HG03354 (cell line): ENCODE data around the gene HPX.
"Not testable (repeated sequence)": the region's sequence is repeated elsewhere in the genome, so short reads cannot be mapped to it uniquely, and the experiment has no call there.

Experiments used
- ATAC-seq: cut with Tn5 transposase; IDR thresholded peaks from one replicate; pipeline ENCODE4 v1.9.1; 2021; ENCODE audit warnings: mild to moderate bottlenecking; ENCODE audit not compliant: unreplicated experiment, poor library complexity, severe bottlenecking

HPX gene

DNA sequence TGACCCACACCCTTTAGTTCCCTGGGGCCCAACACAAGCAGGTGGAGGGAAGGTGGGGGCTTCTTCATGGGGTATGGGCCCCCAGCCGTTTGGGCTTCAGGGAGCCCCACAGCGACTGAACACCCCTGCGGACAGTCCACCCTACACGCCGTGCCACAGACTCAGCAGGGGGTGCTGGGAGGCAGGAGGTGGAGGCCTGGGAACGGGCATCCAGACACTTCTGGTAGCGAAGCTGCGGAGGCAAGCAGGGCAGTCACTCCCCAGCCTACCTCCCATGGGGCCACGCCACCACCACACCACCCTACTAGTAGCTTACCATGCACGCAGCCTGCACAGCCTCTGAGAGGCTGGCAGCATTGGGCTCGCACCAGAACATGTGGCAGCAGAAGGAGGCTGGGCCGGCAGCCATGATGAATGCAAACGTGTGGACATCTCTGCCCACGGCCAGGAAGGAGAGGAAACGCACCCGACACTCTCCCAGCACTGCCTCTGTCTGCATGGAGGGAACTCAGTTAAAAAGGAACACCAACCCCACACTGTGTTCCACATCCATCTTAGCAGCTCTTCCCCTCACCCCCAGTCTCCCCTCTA, 45.2 kb downstream of the HPX start:
- no peak for ATAC-seq

DNA sequence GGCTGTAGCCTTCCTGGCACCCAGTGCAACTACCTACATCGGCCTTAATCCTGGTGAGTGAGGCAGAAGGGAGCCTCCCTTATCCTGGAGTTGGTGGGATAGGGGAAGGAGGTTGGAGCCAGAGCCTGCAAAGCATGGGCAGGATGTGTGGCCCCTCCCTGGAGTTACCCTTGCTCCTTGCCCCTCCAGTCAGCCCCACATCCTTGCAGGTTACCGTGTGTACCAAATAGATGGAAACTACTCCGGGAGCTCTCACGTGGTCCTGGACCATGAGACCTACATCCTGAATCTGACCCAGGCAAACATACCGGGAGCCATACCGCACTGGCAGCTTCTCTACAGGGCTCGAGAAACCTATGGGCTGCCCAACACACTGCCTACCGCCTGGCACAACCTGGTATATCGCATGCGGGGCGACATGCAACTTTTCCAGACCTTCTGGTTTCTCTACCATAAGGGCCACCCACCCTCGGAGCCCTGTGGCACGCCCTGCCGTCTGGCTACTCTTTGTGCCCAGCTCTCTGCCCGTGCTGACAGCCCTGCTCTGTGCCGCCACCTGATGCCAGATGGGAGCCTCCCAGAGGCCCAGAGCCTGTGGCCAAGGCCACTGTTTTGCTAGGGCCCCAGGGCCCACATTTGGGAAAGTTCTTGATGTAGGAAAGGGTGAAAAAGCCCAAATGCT, 46.7 kb downstream of the HPX start:
- ATAC-seq: no peak

DNA sequence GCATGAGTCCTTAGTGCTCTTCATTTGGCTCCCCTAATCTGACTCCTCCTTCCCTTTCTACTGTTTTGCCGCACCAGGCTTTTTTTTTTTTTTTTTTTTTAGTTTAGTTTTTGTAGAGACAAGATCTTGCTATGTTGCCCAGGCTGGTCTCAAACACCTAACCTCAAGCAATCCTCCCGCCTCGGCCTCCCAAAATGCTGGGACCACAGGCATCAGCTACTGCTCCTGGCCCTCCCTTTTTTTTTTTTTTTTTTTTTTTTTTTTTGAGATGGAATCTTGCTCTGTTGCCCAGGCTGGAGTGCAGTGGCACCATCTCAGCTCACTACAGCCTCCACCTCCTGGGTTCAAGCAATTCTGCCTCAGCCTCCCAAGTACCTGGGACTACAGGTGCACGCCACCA, 48.5 kb downstream of the HPX start:
- not testable (repeated sequence) for ATAC-seq

DNA sequence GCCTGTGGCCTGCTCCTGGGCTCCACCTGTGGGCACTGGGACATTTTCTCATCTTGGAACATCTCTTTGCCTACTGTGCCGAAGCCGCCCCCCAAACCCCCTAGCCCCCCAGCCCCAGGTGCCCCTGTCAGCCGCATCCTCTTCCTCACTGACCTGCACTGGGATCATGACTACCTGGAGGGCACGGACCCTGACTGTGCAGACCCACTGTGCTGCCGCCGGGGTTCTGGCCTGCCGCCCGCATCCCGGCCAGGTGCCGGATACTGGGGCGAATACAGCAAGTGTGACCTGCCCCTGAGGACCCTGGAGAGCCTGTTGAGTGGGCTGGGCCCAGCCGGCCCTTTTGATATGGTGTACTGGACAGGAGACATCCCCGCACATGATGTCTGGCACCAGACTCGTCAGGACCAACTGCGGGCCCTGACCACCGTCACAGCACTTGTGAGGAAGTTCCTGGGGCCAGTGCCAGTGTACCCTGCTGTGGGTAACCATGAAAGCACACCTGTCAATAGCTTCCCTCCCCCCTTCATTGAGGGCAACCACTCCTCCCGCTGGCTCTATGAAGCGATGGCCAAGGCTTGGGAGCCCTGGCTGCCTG, 49.2 kb downstream of the HPX start:
- ATAC-seq: no peak

DNA sequence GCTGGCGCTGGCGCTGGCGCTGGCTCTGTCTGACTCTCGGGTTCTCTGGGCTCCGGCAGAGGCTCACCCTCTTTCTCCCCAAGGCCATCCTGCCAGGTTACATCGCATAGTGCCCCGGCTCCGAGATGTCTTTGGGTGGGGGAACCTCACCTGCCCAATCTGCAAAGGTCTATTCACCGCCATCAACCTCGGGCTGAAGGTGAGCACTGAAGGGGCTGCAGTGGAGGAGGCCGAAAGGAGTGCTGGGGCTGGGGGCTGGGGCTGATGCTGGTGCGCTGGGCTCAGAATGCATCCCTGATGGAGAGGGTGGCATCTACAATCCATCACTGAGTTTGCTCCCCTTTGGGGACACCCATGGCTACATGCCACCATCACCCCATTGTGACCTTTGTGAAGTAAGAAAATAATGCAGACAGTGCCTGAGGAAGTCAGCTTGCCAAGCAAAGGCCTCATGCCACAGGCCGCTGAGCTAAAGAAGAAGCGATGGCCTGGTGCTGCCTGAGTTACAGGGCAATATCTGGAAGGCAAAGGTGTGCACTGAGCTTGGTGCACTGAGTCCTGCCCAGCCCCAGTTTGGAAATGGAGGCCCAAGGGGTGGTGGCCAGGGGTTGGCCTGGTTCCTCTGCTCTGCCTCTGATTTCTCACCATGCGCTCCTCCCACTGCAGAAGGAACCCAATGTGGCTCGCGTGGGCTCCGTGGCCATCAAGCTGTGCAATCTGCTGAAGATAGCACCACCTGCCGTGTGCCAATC, 49.9 kb downstream of the HPX start:
- ATAC-seq: peak; percentile 13

DNA sequence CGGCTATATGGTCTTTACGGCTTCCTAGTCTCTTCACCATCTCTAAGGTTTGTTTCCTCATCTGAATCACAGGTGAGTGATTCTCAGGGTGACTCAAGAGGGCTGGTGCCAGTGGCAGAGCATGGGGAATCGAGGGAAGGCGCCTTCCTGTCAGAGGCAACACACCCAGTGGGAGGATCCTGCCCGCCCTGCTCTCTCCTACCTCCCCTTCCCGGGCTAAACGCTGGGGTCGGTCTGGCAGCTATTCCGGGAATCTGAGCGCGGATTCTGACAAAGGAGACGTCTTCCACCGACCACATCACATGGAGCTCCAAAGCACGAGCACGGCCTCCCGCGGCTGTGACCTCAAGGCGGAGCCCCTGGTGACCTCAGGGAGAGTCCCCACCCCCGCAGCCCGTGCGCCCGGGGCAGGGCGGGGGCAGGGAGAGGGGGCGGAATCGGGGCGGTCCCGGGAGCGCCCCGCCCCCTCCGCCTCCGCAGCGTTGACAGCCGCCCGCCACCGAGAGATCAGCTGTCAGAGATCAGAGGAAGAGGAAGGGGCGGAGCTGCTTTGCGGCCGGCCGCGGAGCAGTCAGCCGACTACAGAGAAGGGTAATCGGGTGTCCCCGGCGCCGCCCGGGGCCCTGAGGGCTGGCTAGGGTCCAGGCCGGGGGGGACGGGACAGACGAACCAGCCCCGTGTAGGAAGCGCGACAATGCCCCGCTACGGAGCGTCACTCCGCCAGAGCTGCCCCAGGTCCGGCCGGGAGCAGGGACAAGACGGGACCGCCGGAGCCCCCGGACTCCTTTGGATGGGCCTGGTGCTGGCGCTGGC, 50.7 kb downstream of the HPX start, which contains the start of gene SMPD1:
Gene SMPD1 (plus strand): TSS at position 570 of the 813 bp plus-strand sequence. CDS start 125 bp downstream, at position 695.
- ATAC-seq: peak; percentile 97

DNA sequence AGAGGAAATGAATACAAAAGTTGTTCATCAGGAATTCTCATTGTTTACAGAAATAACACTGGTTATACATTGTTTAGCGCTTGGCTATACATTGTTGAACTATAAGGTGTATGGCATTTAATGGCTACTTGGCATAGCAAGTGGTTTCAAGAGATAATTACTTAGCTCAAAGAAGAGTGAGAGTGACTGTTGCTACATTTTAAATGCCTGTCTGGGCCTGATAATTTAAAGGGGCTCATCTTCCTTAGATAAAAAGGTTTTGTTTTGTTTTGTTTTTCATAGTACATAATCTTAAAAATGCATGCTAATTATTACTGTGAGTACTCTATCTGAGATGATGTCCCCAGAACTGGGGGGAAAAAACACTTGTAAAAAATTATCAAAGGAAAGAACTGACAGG, 52.0 kb downstream of the HPX start:
- ATAC-seq: no peak

DNA sequence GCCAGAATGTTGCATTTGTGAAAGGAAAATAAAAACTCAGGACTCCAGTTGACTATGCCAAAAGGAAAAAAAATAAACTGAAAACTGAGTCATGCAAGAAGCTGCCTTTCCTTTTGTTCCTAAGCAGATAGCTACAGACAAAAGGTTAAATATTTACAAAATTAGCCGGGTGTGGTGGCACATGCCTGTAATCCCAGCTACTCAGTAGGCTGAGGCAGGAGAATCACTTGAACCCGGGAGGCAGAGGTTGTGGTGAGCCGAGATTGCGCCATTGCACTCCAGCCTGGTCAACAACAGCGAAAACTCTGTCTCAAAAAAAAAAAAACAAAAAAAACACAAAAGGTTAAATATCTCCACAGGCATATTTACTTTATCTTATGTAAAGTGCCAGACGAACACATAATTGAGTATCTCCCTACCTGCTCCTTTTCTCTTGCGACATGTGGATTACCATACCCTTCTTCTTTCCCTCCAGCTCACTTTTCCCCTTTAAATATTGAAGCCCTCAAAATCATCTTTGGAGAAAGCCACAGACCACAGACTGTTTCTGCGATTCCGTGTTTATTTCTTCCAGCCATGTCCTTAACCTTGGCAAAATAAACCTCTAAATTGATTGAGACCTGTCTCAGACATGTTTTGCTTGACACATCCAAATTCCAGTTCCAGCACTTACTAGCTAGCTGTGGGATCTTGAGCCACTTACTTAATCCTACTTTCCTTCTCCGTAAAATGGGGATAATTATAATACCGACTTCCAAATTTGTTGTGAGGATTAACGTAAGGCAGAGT, 52.8 kb downstream of the HPX start:
- no peak for ATAC-seq

DNA sequence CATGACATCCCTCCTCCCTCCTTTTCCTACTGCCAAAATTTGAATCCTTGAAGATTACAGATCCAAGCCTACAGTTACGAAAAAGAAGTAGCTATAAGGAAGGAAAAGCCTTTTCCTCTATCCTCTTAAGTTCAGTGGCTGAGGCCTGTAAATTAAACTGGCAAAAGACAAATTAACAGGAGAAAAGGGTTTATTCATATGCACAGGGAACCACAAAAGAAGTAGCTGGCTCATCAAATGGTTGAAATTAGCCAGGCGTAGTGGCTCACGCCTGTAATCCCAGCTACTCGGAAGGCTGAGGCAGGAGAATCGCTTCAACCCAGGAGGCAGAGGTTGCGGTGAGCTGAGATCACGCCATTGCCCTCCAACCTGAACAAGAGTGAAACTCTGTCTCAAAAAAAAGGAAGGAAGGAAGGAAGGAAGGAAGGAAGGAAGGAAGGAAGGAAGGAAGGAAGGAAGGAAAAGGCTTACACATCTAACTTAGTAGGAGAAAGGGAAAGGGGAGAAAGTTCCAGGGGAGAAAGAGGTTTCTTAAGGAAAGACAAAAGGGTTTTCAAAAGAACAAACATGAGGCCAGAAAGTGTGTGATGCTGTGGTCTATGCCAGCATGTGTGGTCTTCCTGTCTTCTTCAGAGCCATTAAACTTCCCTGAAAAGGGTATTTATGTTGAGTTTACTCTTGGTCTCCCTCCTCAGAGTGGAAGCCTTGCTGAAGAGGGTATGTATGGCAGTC, 55.6 kb downstream of the HPX start:
- ATAC-seq: no peak
